Liver (tissue), 9 donors: ENCODE results near the gene RASGRP4. TPM values are rescaled to one million over a fixed set of nuclear protein-coding genes. Genes with fewer than 3 reads are reported as not detected.

ENCODE experiments used
- DNase-seq: peaks from one replicate; pipeline ENCODE4 v3.0.0-alpha.2; 2017; ENCODE audit warnings: low spot score
- H3K27ac ChIP-seq, 2 donors: one replicate each; pipeline ENCODE4 v1.7.0; 2013; ENCODE audit warnings: inconsistent platforms in 2 of 2, low read length in 2 of 2, control low read depth in 1 of 2, low read depth in 1 of 2, mild to moderate bottlenecking in 1 of 2
- H3K27me3 ChIP-seq, 4 donors: one replicate each; pipeline versions ENCODE4 v1.6.1 to v1.7.0; 2013; ENCODE audit warnings: low read length in 3 of 4, inconsistent platforms in 1 of 4, mild to moderate bottlenecking in 1 of 4, moderate library complexity in 1 of 4; ENCODE audit not compliant: control insufficient read depth in 4 of 4, insufficient read depth in 4 of 4
- H3K36me3 ChIP-seq, 4 donors: one replicate each; pipeline versions ENCODE4 v1.6.1 to v1.7.0; 2013; ENCODE audit warnings: low read length in 3 of 4, mild to moderate bottlenecking in 3 of 4, low read depth in 1 of 4, moderate library complexity in 1 of 4; ENCODE audit not compliant: control insufficient read depth in 4 of 4, insufficient read depth in 3 of 4
- H3K4me1 ChIP-seq, 4 donors: one replicate each; pipeline versions ENCODE4 v1.6.1 to v1.7.0; 2013; ENCODE audit warnings: low read length in 3 of 4, mild to moderate bottlenecking in 3 of 4, moderate library complexity in 1 of 4; ENCODE audit not compliant: control insufficient read depth in 4 of 4, insufficient read depth in 4 of 4
- H3K4me3 ChIP-seq, 3 donors: one replicate each; pipeline versions ENCODE4 v1.6.1 to v1.7.0; 2013; ENCODE audit warnings: low read length in 3 of 3, control low read depth in 1 of 3, low read depth in 1 of 3, mild to moderate bottlenecking in 1 of 3
- H3K9ac ChIP-seq, 2 donors: one replicate each; pipeline ENCODE4 v1.7.0; 2013; ENCODE audit warnings: low read length in 2 of 2, mild to moderate bottlenecking in 2 of 2, moderate library complexity in 2 of 2, control low read depth in 1 of 2, low read depth in 1 of 2
- H3K9me3 ChIP-seq, 4 donors: one replicate each; pipeline versions ENCODE4 v1.6.1 to v1.7.0; 2013; ENCODE audit warnings: low read length in 3 of 4; ENCODE audit not compliant: control insufficient read depth in 4 of 4
- ATF3 ChIP-seq: IDR thresholded peaks from 2 replicates; pipeline ENCODE4 v1.6.1; 2016; ENCODE audit warnings: antibody characterized with exemption
- CTCF ChIP-seq: fragments of 150-350 bp; IDR thresholded peaks from 2 replicates; pipeline ENCODE4 v1.5.1; 2017; ENCODE audit warnings: improper control_type of control experiment, low read depth, low read length; ENCODE audit not compliant: missing input control
- EGR1 ChIP-seq, 2 donors: IDR thresholded peaks; 2 replicates each; pipeline ENCODE4 v1.6.1; 2016 to 2018; ENCODE audit warnings: antibody characterized with exemption in 2 of 2, low read depth in 2 of 2
- FOXA1 ChIP-seq: IDR thresholded peaks from 2 replicates; pipeline ENCODE4 v1.6.1; 2016; ENCODE audit warnings: antibody characterized with exemption
- GABPA ChIP-seq, 2 donors: IDR thresholded peaks in 1 of 2; conservative IDR thresholded peaks in 1 of 2; 2 replicates each; pipeline ENCODE4 v1.6.1; 2016; ENCODE audit warnings: antibody characterized with exemption in 2 of 2, mild to moderate bottlenecking in 1 of 2, moderate library complexity in 1 of 2
- HNF4A ChIP-seq, 2 donors: conservative IDR thresholded peaks; 2 replicates each; pipeline ENCODE4 v1.6.1; 2016; ENCODE audit warnings: antibody characterized with exemption in 2 of 2, mild to moderate bottlenecking in 2 of 2
- HNF4G ChIP-seq: IDR thresholded peaks from 2 replicates; pipeline ENCODE4 v1.6.1; 2016; ENCODE audit warnings: antibody characterized with exemption
- JUND ChIP-seq, 2 donors: IDR thresholded peaks; 2 replicates each; pipeline ENCODE4 v1.6.1; 2016; ENCODE audit warnings: antibody characterized with exemption in 2 of 2
- MAX ChIP-seq: IDR thresholded peaks from 2 replicates; pipeline ENCODE4 v1.6.1; 2016; ENCODE audit warnings: antibody characterized with exemption
- NR2F2 ChIP-seq: IDR thresholded peaks from 2 replicates; pipeline ENCODE4 v1.6.1; 2016; ENCODE audit warnings: antibody characterized with exemption
- RAD21 ChIP-seq, 2 donors: IDR thresholded peaks; 2 replicates each; pipeline ENCODE4 v1.6.1; 2016; ENCODE audit warnings: antibody characterized with exemption in 2 of 2, mild to moderate bottlenecking in 2 of 2
- REST ChIP-seq: IDR thresholded peaks from 2 replicates; pipeline ENCODE4 v1.6.1; 2016; ENCODE audit warnings: antibody characterized with exemption, mild to moderate bottlenecking
- RXRA ChIP-seq, 2 donors: IDR thresholded peaks; 2 replicates each; pipeline ENCODE4 v1.6.1; 2017 to 2018; ENCODE audit warnings: antibody characterized with exemption in 2 of 2, mild to moderate bottlenecking in 1 of 2
- SP1 ChIP-seq: IDR thresholded peaks from 2 replicates; pipeline ENCODE4 v1.6.1; 2018; ENCODE audit warnings: antibody characterized with exemption, mild to moderate bottlenecking
- TAF1 ChIP-seq: conservative IDR thresholded peaks from 2 replicates; pipeline ENCODE4 v1.6.1; 2016; ENCODE audit warnings: antibody characterized with exemption, mild to moderate bottlenecking
- YY1 ChIP-seq: IDR thresholded peaks from 2 replicates; pipeline ENCODE4 v1.6.1; 2016; ENCODE audit warnings: antibody characterized with exemption, mild to moderate bottlenecking
- ZBTB33 ChIP-seq: IDR thresholded peaks from 2 replicates; pipeline ENCODE4 v1.6.1; 2016; ENCODE audit warnings: antibody characterized with exemption
- WGBS: extraction: QIAGEN DNeasy Blood & Tissue Kit; methylation state at CpG from one replicate; pipeline ENCODE4 v1.1.7; 2013; 5-methylcytosine and 5-hydroxymethylcytosine counted together
- polyA plus RNA-seq, 2 donors: library from polyadenylated mRNA; stranded (reverse) in 1 of 2; unstranded in 1 of 2; fragments of 200-250 nt in 1 of 2; fragments of >200 nt in 1 of 2; fragmentation: Nextera tagmentation in 1 of 2; extraction: Ambion mirVana in 1 of 2; gene quantifications; one replicate each; pipeline versions ENCODE4 v1.2.1 to v1.2.3, GENCODE V29; 2013 to 2015
- total RNA-seq, 2 donors: library from RNA; depleted of rRNA; stranded (reverse); fragments of >200 nt; gene quantifications; one replicate each; pipeline ENCODE4 v1.2.3, GENCODE V29; 2014
- donor health status: healthy.
- donor health status: healthy.
- donor health status: healthy.
- donor health status: healthy.
- donor health status: healthy.

RASGRP4 gene
- total and polyA plus RNA-seq, 4 donors = 0.60 to 2.4 (median 1.6) TPM

GRCh38 chr19:38388349-38389100 lies 37.5 kb downstream of the RASGRP4 start, which contains the start of gene SPRED3:
Gene SPRED3 (plus strand): TSS chr19:38388697. CDS start chr19:38390303, 1,606 bp downstream.
- H3K9ac ChIP-seq = no peak within 1 kb of the TSS
- peaks cover 7 to 23% (median 16%) of the 10 kb centered on the region in 4 donors for H3K4me1 ChIP-seq
- peaks cover 0 to 7% (median 2%) of the 10 kb centered on the region in 4 donors for H3K36me3 ChIP-seq
- DNase-seq = no peak
- TF ChIP-seq RAD21 (IDR thresholded peaks at IDR 0.05) (no peak), TAF1 (no peak), RXRA (IDR thresholded peaks at IDR 0.05) (no peak), JUND (IDR thresholded peaks at IDR 0.05) (no peak), SP1 (no peak), REST (no peak), GABPA (IDR thresholded peaks at IDR 0.05 in 1 of 2, conservative IDR thresholded peaks at IDR 0.05 in 1 of 2) (no peak)
- no peaks in the 10 kb centered on the region for H3K9me3 ChIP-seq
- 3% methylated on average over 46 of the region's 46 CpGs for WGBS
- H3K4me3 ChIP-seq = peak within 1 kb of the TSS in 2 of 3 donors; percentile 4 to 40
- H3K27me3 ChIP-seq = no peaks in the 10 kb centered on the region
- H3K27ac ChIP-seq = no peak within 1 kb of the TSS

GRCh38 chr19:38387550-38388348 lies 38.3 kb downstream of the RASGRP4 start, which contains the start of gene GGN:
Gene GGN (minus strand): TSS chr19:38388034. CDS start chr19:38387261, 773 bp downstream.
- no peak within 1 kb of the TSS for H3K9ac ChIP-seq
- no peaks in the 10 kb centered on the region for H3K27me3 ChIP-seq
- H3K9me3 ChIP-seq = no peaks in the 10 kb centered on the region
- DNase-seq = peak; percentile 82
- no peak within 1 kb of the TSS for H3K27ac ChIP-seq
- 3% methylated on average over 51 of the region's 51 CpGs for WGBS
- peak within 1 kb of the TSS in 2 of 3 donors; percentile 4 to 40 for H3K4me3 ChIP-seq
- H3K4me1 ChIP-seq = peaks cover 7 to 23% (median 16%) of the 10 kb centered on the region in 4 donors
- H3K36me3 ChIP-seq = peaks cover 0 to 14% (median 6%) of the 10 kb centered on the region in 4 donors
- TF ChIP-seq CTCF (no peak), SP1 (no peak), ZBTB33 (no peak), EGR1 (IDR thresholded peaks at IDR 0.05; ENCODE audit: low read depth in 2 of 2) (no peak), JUND (IDR thresholded peaks at IDR 0.05) (no peak), RXRA (IDR thresholded peaks at IDR 0.05) (no peak), RAD21 (IDR thresholded peaks at IDR 0.05) (no peak), FOXA1 (no peak), NR2F2 (no peak), MAX (no peak), ATF3 (no peak), GABPA (IDR thresholded peaks at IDR 0.05 in 1 of 2, conservative IDR thresholded peaks at IDR 0.05 in 1 of 2) (no peak), REST (no peak), YY1 (no peak), HNF4G (no peak), TAF1 (no peak), HNF4A (conservative IDR thresholded peaks at IDR 0.05) (no peak)
